Erythroblast (primary cell): ENCODE results near the gene AMER1.

ENCODE experiments used
- GATA1 ChIP-seq: IDR thresholded peaks from 2 replicates; pipeline ENCODE4 v1.6.1; 2011; ENCODE audit warnings: low read depth, mild to moderate bottlenecking, control low read depth, low read length, moderate library complexity
- POLR2A ChIP-seq: IDR thresholded peaks from 2 replicates; pipeline ENCODE4 v1.6.1; 2011; ENCODE audit warnings: mild to moderate bottlenecking, low read length

GRCh38 chrX:64190136-64190740 is 15.3 kb downstream of the AMER1 start:
- TF ChIP-seq POLR2A: no peak
- no peak for TF ChIP-seq GATA1
